Right kidney (tissue), 1 donor: Measurements from ENCODE around the gene FAM222A.

Experiments used
- DNase-seq: peaks from one replicate; pipeline ENCODE4 v3.0.0-alpha.2; 2016

Gene FAM222A

GRCh38 chr12:109773384-109774011 lies 59.9 kb downstream of the FAM222A start:
- DNase-seq, result no peak

GRCh38 chr12:109775172-109775881 lies 61.7 kb downstream of the FAM222A start:
- DNase-seq, result peak; percentile 43

DNA sequence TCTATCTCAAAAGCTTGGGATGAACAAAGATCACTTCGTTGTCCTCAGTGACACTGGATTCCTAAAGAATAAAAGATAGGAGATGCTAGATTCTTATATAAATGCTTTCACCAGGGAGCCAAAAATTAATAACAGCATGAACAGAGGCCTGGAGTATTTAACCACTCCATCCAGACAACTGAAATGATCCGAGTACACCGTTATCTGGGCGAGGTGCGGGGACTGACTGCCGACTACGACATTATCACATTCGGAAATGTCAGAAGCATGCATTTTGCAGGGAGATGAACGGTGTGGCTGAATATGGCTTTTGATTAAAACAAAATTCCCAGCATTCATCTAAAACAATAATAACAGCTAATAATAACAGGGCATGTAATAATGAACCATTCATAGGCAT lies 63.0 kb downstream of the FAM222A start:
- DNase-seq, result no peak

DNA sequence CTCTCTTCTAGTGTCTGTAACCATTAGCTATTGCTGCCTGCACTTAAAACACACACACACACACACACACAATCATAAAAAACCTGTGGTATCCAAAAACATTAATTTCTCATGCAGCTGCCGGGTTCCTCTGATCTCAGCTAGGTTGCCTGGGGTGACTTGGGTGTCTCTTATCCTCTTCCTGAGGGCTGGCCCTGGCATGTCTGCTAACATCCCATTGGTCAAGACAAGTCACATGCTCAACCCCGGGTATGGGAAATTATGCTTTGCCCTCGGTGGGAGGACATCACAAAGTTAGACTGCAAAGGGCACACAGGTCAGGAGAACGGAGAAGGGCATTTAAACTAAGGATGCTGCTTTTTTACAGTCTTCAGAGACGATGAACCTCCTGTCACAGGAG lies 63.9 kb downstream of the FAM222A start:
- no peak for DNase-seq

DNA sequence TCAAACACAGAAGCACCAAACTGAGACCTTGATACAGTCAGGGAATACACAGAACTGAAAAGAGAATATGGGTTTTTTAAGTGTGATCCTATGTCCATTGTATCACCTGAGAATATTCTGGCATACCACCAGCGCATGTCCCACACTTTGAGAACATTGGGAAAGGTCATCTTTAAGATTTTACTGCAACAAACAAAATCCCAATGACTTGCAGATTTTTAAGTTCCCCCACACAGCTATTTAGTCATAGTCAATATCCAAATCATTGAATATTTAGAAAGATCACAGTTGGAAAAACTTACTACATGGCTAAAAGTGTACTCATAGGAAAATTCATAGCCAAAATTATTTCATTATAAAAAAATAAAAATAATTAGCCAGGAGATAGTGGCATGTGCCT lies 65.1 kb downstream of the FAM222A start:
- no peak for DNase-seq

DNA sequence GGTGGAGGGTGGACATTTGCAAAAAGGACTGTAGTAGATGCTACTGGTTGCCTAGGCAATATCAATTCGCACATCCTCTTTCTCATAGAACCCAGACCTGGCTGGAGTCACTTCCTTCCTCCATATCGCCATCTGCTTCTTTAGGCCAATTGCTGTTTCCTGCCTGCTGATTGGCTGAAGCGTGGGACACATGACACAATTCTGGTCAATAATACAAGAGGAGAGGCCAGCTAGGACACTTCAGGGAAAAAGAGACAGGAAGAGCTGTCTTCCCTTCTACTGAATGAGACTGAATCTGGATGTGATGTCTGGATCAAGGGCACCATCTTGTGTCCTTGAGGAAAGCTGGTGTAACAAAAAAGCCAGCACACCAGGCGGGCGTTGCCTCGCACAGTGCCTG lies 65.8 kb downstream of the FAM222A start:
- no peak for DNase-seq

DNA sequence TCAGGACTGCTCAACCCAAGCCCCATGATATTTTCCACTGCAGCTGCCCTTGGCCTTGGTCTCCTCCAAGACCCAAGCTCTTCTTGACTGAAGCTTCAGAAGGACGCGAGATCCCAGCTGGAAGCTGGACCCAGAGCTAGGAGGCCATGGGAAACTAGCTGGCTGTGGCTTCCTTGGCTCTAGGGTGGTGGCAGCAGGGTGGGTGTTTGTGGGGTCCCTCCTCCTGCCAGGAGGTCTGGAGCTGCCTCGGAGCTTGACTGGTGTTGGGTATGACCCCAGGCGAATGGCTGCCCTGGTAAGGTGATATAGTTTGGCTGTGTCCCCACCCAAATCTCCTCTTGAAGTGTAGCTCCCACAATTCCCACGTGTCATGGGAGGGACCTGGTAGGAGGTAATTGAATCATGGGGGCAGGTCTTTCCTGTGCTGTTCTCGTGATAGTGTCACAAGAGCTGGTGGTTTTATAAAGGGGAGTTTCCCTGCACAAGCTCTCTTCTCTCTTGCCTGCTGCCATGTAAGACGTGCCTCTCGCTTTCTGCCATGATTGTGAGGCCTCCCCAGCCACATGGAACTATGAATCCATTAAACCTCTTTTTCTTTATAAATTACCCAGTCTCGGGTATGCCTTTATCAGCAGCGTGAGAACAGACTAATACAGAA lies 68.2 kb downstream of the FAM222A start:
- DNase-seq, result no peak

DNA sequence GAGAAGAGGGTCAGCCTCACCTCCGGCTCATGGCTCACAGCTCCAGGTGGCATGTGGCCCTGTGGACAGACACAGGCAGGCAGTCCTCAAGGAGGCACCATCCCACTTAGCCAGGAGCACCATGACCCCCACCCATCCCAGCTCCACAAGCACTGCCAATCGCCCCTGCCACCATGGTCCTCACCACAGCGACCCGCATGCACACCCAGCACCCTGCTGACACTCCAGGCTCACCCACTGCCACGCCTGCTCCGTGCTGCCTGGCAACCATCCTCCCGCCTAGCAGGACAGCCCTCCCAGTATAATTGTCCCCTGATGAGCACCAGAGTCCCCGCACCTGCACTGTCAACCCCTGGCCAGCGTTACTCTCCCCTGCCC lies 68.7 kb downstream of the FAM222A start:
- DNase-seq, result no peak

- no peak for DNase-seq
Observed at GRCh38 chr12:109783135-109783964, 69.7 kb downstream of the FAM222A start.

GRCh38 chr12:109783965-109784244 lies 70.3 kb downstream of the FAM222A start:
- DNase-seq, result no peak

- DNase-seq, result no peak
Observed at GRCh38 chr12:109785854-109786253, 72.2 kb downstream of the FAM222A start.

DNA sequence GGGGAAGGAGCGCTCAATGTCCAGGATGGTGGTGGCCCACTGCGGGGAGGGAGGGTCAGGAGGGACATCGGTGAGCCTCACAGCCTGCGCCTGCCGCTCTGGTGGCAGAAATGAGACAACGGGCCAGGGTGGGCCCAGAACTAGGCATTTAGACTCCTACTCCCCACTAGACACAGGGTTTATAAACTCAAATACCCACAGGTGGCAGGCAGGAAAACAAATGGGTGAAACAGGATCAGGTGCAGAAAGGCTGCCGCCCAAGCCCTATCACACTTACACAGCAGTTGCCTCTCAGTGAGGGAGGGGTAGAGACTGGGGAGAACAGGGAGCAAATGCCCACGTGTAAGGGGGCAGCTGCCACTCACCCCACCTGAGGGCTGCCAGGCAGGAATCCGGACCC lies 73.2 kb downstream of the FAM222A start:
- no peak for DNase-seq

DNA sequence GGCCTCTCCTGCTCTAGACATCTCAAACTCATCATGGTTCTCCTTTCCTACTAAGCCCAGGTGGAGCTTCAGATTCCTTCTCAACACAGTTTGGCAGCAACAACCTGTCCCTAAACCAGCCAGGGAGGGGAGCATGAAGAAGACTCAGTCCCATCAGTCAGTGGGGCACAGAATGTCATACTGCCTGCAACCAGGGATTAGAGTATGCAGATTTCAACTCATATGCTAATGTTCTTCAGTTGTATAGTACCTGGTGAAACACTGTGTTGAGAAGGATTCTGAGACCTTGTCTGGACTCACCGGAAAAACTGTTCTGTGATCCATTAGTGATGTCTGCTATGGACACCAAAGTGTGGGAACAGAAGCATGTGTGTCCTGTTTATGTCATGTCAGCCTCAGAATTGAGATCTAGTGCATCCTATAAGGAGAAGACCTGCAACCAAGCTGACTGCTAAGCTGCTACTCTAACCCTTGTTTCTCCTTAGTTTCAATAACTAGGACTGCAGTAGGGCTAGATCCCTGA lies 76.0 kb downstream of the FAM222A start:
- no peak for DNase-seq

GRCh38 chr12:109792992-109793391 lies 79.4 kb downstream of the FAM222A start:
- no peak for DNase-seq

GRCh38 chr12:109793411-109793810 lies 79.8 kb downstream of the FAM222A start:
- no peak for DNase-seq

GRCh38 chr12:109793826-109794501 lies 80.3 kb downstream of the FAM222A start:
- DNase-seq, result no peak

DNA sequence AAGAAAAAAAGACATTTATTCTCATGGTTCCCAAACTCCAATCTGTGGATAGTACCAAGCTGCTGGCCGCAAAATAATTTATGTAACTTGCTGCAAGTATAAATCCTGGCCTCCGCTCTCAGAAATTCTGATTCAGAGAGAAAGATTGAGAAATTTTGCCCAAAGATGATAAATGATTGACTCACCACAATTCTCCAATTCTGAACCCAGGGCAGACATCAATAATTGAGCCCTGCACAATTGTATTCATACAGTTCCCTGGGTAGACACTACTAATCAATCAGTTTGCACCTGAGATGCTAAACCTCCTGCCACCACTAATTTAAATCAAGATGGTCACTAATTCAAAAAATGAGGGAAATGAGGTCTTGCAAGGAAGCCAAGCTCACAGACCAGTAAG lies 81.4 kb downstream of the FAM222A start:
- DNase-seq, result no peak

DNA sequence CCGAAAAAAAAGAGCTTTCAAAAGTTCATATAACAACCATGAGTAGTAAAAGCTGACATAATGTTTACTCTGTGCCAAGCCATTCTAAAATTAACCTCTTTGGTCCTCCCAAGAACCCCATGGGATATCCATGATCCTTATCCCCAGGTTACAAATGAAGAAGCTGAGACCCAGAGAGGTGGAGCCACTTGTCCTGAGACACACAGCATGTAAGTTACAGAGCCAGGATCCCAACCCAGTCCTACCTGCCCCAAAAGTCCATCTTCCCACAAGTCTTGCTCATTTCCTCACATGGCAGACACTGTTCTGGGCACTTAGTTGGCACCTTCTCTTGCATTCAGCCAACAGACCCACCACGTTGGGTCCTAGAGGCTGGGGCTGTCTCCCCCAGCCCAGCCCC lies 82.4 kb downstream of the FAM222A start:
- DNase-seq, result no peak

GRCh38 chr12:109797905-109798669 lies 84.5 kb downstream of the FAM222A start:
- no peak for DNase-seq

DNA sequence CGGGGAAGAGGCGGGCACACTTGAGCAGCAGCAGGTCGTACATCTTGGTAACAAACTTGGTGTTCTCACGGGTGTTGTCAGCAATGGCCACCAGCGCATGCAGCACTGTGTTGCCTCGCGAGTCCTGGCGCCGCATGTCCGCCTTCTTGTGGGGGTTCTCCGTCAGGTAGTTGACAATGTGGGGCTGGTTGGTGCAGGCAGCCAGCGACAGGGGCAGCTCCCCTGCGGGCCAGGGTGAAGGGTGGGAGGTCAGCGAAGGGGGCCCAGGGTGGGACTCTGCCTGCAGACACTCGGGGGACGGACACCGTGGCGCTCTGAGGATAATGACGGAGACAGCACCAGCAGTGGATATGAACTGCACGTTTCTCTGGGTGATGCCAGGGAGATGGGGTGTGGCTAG lies 85.1 kb downstream of the FAM222A start:
- no peak for DNase-seq

- DNase-seq, result no peak
Observed at GRCh38 chr12:109800536-109800935, 86.9 kb downstream of the FAM222A start.

GRCh38 chr12:109802828-109803227 lies 89.2 kb downstream of the FAM222A start:
- DNase-seq, result no peak
